Lower lobe of right lung (tissue), 2 donors: Measurements from ENCODE around the gene CHMP1B. TPM values are rescaled to one million over a fixed set of nuclear protein-coding genes. Genes with fewer than 3 reads are reported as not detected.
"Not testable (repeated sequence)": the region's sequence is repeated elsewhere in the genome, so short reads cannot be mapped to it uniquely, and the experiment has no call there.

Experiments
- ATAC-seq, 2 donors: fragments of 200-7000 bp; cut with Tn5 transposase; one replicate each; pipeline ENCODE4 v1.9.1; 2020 to 2022; ENCODE audit warnings: mild to moderate bottlenecking in 2 of 2, moderate library complexity in 2 of 2
- DNase-seq: peaks from one replicate; pipeline ENCODE4 v3.0.0-alpha.2; 2020
- H3K27ac ChIP-seq: fragments of 200-600 bp; one replicate; pipeline ENCODE4 v1.8.0; 2022
- H3K27me3 ChIP-seq: fragments of 200-600 bp; one replicate; pipeline ENCODE4 v1.8.0; 2022; ENCODE audit warnings: low read depth
- H3K36me3 ChIP-seq: fragments of 200-600 bp; one replicate; pipeline ENCODE4 v1.8.0; 2022; ENCODE audit warnings: mild to moderate bottlenecking
- H3K4me1 ChIP-seq: fragments of 200-600 bp; one replicate; pipeline ENCODE4 v1.8.0; 2022
- H3K4me3 ChIP-seq: fragments of 200-600 bp; one replicate; pipeline ENCODE4 v1.8.0; 2022; ENCODE audit warnings: mild to moderate bottlenecking
- H3K9me3 ChIP-seq: fragments of 200-600 bp; one replicate; pipeline ENCODE4 v1.8.0; 2022
- CTCF ChIP-seq: fragments of 200-600 bp; IDR thresholded peaks from one replicate; pipeline ENCODE4 v1.8.0; 2022; ENCODE audit warnings: antibody characterized with exemption, mild to moderate bottlenecking
- intact Hi-C: fragments of 100-400 bp; cut with DNase I; formaldehyde crosslinking; loops from one replicate; pipeline ENCODE4 v1.11.0; 2022
- total RNA-seq: library from RNA; stranded (reverse); fragmentation: NEBNext Ultra II Directional; extraction: Animal tissue kit (Norgen Biotek cat#: 25700); gene quantifications from one replicate; pipeline ENCODE4 v1.2.1, GENCODE V29; 2021
- donor health status: DM: no; HTN: yes; CAD: no; lungs with severe emphysema.

CHMP1B gene
- total RNA-seq, 1 donor from 2014 or later = 39.4 TPM

- DNase-seq = no peak
- intact Hi-C loops = no loop called here
- no peak overlapping the region for H3K27ac ChIP-seq
- H3K4me1 ChIP-seq = peaks cover 6% of the 10 kb centered on the region
- H3K27me3 ChIP-seq = no peaks in the 10 kb centered on the region
- TF ChIP-seq CTCF = no peak
- H3K9me3 ChIP-seq = no peaks in the 10 kb centered on the region
- H3K36me3 ChIP-seq = peaks cover 75% of the 10 kb centered on the region
- H3K4me3 ChIP-seq = no peak overlapping the region
- ATAC-seq = no peak
Observed at GRCh38 chr18:11891737-11892136, 40.5 kb downstream of the CHMP1B start.

GRCh38 chr18:11892438-11892837, 41.2 kb downstream of the CHMP1B start:
- H3K4me3 ChIP-seq, H3K9me3 ChIP-seq, H3K4me1 ChIP-seq, DNase-seq, H3K27me3 ChIP-seq, intact Hi-C loops, ATAC-seq, H3K27ac ChIP-seq: not testable (repeated sequence)
- H3K36me3 ChIP-seq = peaks cover 73% of the 10 kb centered on the region

GRCh38 chr18:11897781-11898180, 46.6 kb downstream of the CHMP1B start:
- no peak for ATAC-seq
- intact Hi-C loops = no loop called here
- H3K27me3 ChIP-seq = no peaks in the 10 kb centered on the region
- no peak overlapping the region for H3K4me3 ChIP-seq
- no peak for TF ChIP-seq CTCF
- H3K36me3 ChIP-seq = peaks cover 67% of the 10 kb centered on the region
- H3K27ac ChIP-seq = no peak overlapping the region
- no peak for DNase-seq
- H3K4me1 ChIP-seq = peaks cover 6% of the 10 kb centered on the region
- no peaks in the 10 kb centered on the region for H3K9me3 ChIP-seq

- Histone ChIP-seq H3K27ac (no peak overlapping the region), H3K36me3 (peaks cover 80% of the 10 kb centered on the region), H3K27me3 (no peaks in the 10 kb centered on the region), H3K4me3 (no peak overlapping the region), H3K4me1 (peaks cover 6% of the 10 kb centered on the region), H3K9me3 (no peaks in the 10 kb centered on the region)
- ATAC-seq (no peak), DNase-seq (no peak)
- no peak for TF ChIP-seq CTCF
- intact Hi-C loops = no loop called here
Observed at GRCh38 chr18:11899063-11899462, 47.9 kb downstream of the CHMP1B start.

- intact Hi-C loops = no loop called here
- H3K27ac ChIP-seq = no peak overlapping the region
Observed at GRCh38 chr18:11901826-11902438, 50.7 kb downstream of the CHMP1B start.

More at GRCh38 chr18:11901826-11902438, 50.7 kb downstream of the CHMP1B start:
- DNase-seq (no peak), ATAC-seq (no peak)
- H3K4me3 ChIP-seq = no peak overlapping the region
- H3K9me3 ChIP-seq = no peaks in the 10 kb centered on the region
- H3K36me3 ChIP-seq = peaks cover 71% of the 10 kb centered on the region
- no peaks in the 10 kb centered on the region for H3K27me3 ChIP-seq
- no peak for TF ChIP-seq CTCF
- peaks cover 6% of the 10 kb centered on the region for H3K4me1 ChIP-seq
